GF-D8 (cell line): Measurements from ENCODE around the gene TIMELESS.
"Not testable (repeated sequence)": the region's sequence is repeated elsewhere in the genome, so short reads cannot be mapped to it uniquely, and the experiment has no call there.

Source experiments
- DNase-seq: peaks from one replicate; lab custom pipeline; 2025; lab: John Stamatoyannopoulos, UW

Gene TIMELESS

GRCh38 chr12:56401612-56402011 is 47.6 kb downstream of the TIMELESS start:
- DNase-seq, result not testable (repeated sequence)

GRCh38 chr12:56401125-56401524 is 48.1 kb downstream of the TIMELESS start:
- not testable (repeated sequence) for DNase-seq

GRCh38 chr12:56399466-56399865 is 49.8 kb downstream of the TIMELESS start:
- not testable (repeated sequence) for DNase-seq

- DNase-seq, result no peak
Observed at GRCh38 chr12:56398324-56398723, 50.9 kb downstream of the TIMELESS start.

- no peak for DNase-seq
Observed at GRCh38 chr12:56392331-56392730, 56.9 kb downstream of the TIMELESS start.

- no peak for DNase-seq
Observed at GRCh38 chr12:56391721-56392120, 57.5 kb downstream of the TIMELESS start.

GRCh38 chr12:56389412-56389811 is 59.8 kb downstream of the TIMELESS start:
- no peak for DNase-seq

GRCh38 chr12:56387152-56387736 is 62.0 kb downstream of the TIMELESS start:
- DNase-seq, result no peak

GRCh38 chr12:56385873-56386272 is 63.4 kb downstream of the TIMELESS start:
- no peak for DNase-seq

- DNase-seq, result no peak
Observed at GRCh38 chr12:56382611-56383010, 66.6 kb downstream of the TIMELESS start.

- no peak for DNase-seq
Observed at GRCh38 chr12:56377989-56378316, 71.3 kb downstream of the TIMELESS start.

- DNase-seq, result no peak
Observed at GRCh38 chr12:56377310-56377988, 71.8 kb downstream of the TIMELESS start.

GRCh38 chr12:56375598-56376434 is 73.4 kb downstream of the TIMELESS start:
- no peak for DNase-seq

- peak; percentile 7 for DNase-seq
Observed at GRCh38 chr12:56374726-56375597, 74.3 kb downstream of the TIMELESS start.

- DNase-seq, result no peak
Observed at GRCh38 chr12:56373515-56373914, 75.7 kb downstream of the TIMELESS start.

- no peak for DNase-seq
Observed at GRCh38 chr12:56366948-56367347, 82.3 kb downstream of the TIMELESS start.
